ENCODE measurements around the gene CD36.

The CD36 gene

DNA sequence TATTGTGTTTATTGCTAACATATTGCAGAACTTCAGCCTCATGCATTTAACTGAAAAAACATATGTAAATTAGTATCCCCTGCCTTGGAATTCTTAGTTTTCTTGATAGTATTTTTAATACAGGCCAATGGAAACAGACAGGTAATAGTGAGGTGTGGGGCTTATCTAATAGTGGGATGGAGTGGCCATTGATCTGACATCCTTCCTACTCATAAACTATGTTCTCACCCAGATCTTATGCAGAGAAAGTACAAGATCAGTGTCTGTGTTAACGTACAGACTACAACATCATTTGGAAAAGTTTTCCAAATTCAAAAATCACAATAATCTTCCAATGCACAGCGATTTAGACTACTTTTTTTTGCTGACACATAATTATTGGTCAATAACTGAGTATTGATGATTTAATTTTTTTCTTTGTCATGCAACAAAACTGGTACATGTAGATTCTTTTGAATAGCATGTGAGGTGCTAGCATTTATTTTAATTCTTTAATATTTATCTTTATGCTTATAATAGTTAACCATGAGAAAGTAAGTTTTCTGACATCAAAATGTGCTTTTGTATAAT, 9.7 kb downstream of the CD36 start:
- Histone ChIP-seq H3K4me3 (ENCODE audit: insufficient read depth, low read depth, low read length, poor library complexity, severe bottlenecking) (no peak overlapping the region), H3K27ac (ENCODE audit: insufficient read depth, low read length, poor library complexity, severe bottlenecking) (no peak overlapping the region), H3K27me3 (replicated peaks; ENCODE audit: control insufficient read depth, insufficient read depth, low read length, poor library complexity, severe bottlenecking) (no peaks in the 10 kb centered on the region), H3K9me3 (ENCODE audit: control insufficient read depth, low read length) (no peaks in the 10 kb centered on the region), H3K36me3 (ENCODE audit: control insufficient read depth, insufficient read depth, low read length) (no peaks in the 10 kb centered on the region), H3K4me1 (ENCODE audit: control insufficient read depth, insufficient read depth, low read length, poor library complexity, severe bottlenecking) (no peaks in the 10 kb centered on the region)
- DNase-seq: no peak

DNA sequence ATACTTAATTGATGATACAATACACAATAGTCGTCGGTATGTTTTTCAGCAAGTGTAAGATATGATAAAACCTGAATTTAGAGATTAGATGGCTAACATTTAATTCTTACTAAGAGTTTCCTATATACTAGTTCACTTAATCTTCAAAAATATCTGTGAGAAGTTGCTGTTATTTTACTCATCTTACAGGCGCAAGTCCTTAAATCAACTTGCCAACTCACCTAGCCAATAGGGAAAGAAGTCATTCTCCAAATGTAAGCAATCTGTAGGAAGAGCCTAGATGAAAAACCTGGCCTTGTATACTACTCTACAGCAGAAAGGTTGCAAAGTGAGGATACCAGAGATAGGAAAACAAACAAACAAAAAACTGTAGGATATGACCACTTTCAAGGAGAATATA, 10.6 kb downstream of the CD36 start:
- H3K4me3 ChIP-seq (ENCODE audit: insufficient read depth, low read depth, low read length, poor library complexity, severe bottlenecking): no peak overlapping the region
- H3K27ac ChIP-seq (ENCODE audit: insufficient read depth, low read length, poor library complexity, severe bottlenecking): no peak overlapping the region
- no peaks in the 10 kb centered on the region for H3K36me3 ChIP-seq (ENCODE audit: control insufficient read depth, insufficient read depth, low read length)

GRCh38 chr7:80650030-80650429, 11.6 kb downstream of the CD36 start:
- no peak overlapping the region for H3K27ac ChIP-seq (ENCODE audit: insufficient read depth, low read length, poor library complexity, severe bottlenecking)
- no peaks in the 10 kb centered on the region for H3K36me3 ChIP-seq (ENCODE audit: control insufficient read depth, insufficient read depth, low read length)
- H3K9me3 ChIP-seq (ENCODE audit: control insufficient read depth, low read length): no peaks in the 10 kb centered on the region
- H3K4me1 ChIP-seq (ENCODE audit: control insufficient read depth, insufficient read depth, low read length, poor library complexity, severe bottlenecking): no peaks in the 10 kb centered on the region
- no peak overlapping the region for H3K4me3 ChIP-seq (ENCODE audit: insufficient read depth, low read depth, low read length, poor library complexity, severe bottlenecking)
- no peak for DNase-seq
- no peaks in the 10 kb centered on the region for H3K27me3 ChIP-seq (replicated peaks; ENCODE audit: control insufficient read depth, insufficient read depth, low read length, poor library complexity, severe bottlenecking)

More for the DNA sequence above, 10.6 kb downstream of the CD36 start:
- H3K4me1 ChIP-seq (ENCODE audit: control insufficient read depth, insufficient read depth, low read length, poor library complexity, severe bottlenecking): no peaks in the 10 kb centered on the region
- no peaks in the 10 kb centered on the region for H3K27me3 ChIP-seq (replicated peaks; ENCODE audit: control insufficient read depth, insufficient read depth, low read length, poor library complexity, severe bottlenecking)
- no peak for DNase-seq
- H3K9me3 ChIP-seq (ENCODE audit: control insufficient read depth, low read length): no peaks in the 10 kb centered on the region

DNA sequence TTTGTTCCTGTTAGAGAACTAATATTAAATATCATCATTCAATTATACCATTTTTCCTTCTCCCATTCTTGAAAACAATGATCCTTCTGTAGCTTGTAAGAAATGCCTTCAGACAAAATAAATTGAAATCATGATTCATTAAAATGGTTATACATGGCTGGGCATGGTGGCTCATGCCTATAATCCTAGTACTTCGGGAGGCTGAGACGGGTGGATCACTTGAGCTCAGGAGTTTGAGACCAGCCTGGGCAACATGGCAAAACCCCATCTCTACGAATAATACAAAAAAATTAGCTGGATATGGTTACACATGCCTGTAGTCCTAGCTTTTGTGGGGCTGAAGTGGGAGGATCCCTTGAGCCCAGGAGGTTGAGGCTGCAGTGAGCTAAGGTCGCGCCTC, 13.0 kb downstream of the CD36 start:
- H3K27me3 ChIP-seq (replicated peaks; ENCODE audit: control insufficient read depth, insufficient read depth, low read length, poor library complexity, severe bottlenecking): no peaks in the 10 kb centered on the region
- H3K4me3 ChIP-seq (ENCODE audit: insufficient read depth, low read depth, low read length, poor library complexity, severe bottlenecking): no peak overlapping the region
- DNase-seq: no peak
- H3K27ac ChIP-seq (ENCODE audit: insufficient read depth, low read length, poor library complexity, severe bottlenecking): no peak overlapping the region
- no peaks in the 10 kb centered on the region for H3K9me3 ChIP-seq (ENCODE audit: control insufficient read depth, low read length)
- no peaks in the 10 kb centered on the region for H3K36me3 ChIP-seq (ENCODE audit: control insufficient read depth, insufficient read depth, low read length)
- H3K4me1 ChIP-seq (ENCODE audit: control insufficient read depth, insufficient read depth, low read length, poor library complexity, severe bottlenecking): no peaks in the 10 kb centered on the region

- no peaks in the 10 kb centered on the region for H3K9me3 ChIP-seq (ENCODE audit: control insufficient read depth, low read length)
- no peaks in the 10 kb centered on the region for H3K36me3 ChIP-seq (ENCODE audit: control insufficient read depth, insufficient read depth, low read length)
- no peaks in the 10 kb centered on the region for H3K4me1 ChIP-seq (ENCODE audit: control insufficient read depth, insufficient read depth, low read length, poor library complexity, severe bottlenecking)
- DNase-seq: no peak
- H3K4me3 ChIP-seq (ENCODE audit: insufficient read depth, low read depth, low read length, poor library complexity, severe bottlenecking): no peak overlapping the region
- no peaks in the 10 kb centered on the region for H3K27me3 ChIP-seq (replicated peaks; ENCODE audit: control insufficient read depth, insufficient read depth, low read length, poor library complexity, severe bottlenecking)
- no peak overlapping the region for H3K27ac ChIP-seq (ENCODE audit: insufficient read depth, low read length, poor library complexity, severe bottlenecking)
Observed at GRCh38 chr7:80653244-80653643, 14.8 kb downstream of the CD36 start.

GRCh38 chr7:80654887-80655340, 16.5 kb downstream of the CD36 start:
- H3K4me3 ChIP-seq (ENCODE audit: insufficient read depth, low read depth, low read length, poor library complexity, severe bottlenecking): no peak overlapping the region
- no peak for DNase-seq
- no peak overlapping the region for H3K27ac ChIP-seq (ENCODE audit: insufficient read depth, low read length, poor library complexity, severe bottlenecking)
- H3K9me3 ChIP-seq (ENCODE audit: control insufficient read depth, low read length): no peaks in the 10 kb centered on the region
- H3K36me3 ChIP-seq (ENCODE audit: control insufficient read depth, insufficient read depth, low read length): no peaks in the 10 kb centered on the region
- no peaks in the 10 kb centered on the region for H3K27me3 ChIP-seq (replicated peaks; ENCODE audit: control insufficient read depth, insufficient read depth, low read length, poor library complexity, severe bottlenecking)
- no peaks in the 10 kb centered on the region for H3K4me1 ChIP-seq (ENCODE audit: control insufficient read depth, insufficient read depth, low read length, poor library complexity, severe bottlenecking)

DNA sequence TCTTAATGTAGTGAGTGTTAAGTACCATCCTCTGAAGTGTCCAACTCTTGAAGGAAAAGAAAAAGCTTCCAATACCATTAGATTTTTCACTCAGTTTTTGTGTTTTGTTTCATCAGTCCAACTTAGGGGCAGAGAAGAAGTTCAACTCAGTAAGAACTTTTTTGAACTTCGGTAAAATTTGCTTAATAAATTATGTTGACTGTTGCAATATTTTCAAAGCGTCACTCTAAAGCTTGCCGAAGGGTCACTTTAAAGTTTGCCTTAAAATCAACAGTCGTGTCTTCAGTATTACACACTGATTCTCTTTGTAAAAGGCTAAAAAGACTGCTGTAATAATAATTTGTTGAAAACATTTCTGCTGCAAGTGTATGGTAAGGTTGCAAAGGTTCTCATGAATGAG, 17.6 kb downstream of the CD36 start:
- DNase-seq: no peak

GRCh38 chr7:80659120-80660055, 20.9 kb downstream of the CD36 start:
- no peaks in the 10 kb centered on the region for H3K36me3 ChIP-seq (ENCODE audit: control insufficient read depth, insufficient read depth, low read length)

More for the DNA sequence above, 17.6 kb downstream of the CD36 start:
- no peak overlapping the region for H3K27ac ChIP-seq (ENCODE audit: insufficient read depth, low read length, poor library complexity, severe bottlenecking)
- H3K4me1 ChIP-seq (ENCODE audit: control insufficient read depth, insufficient read depth, low read length, poor library complexity, severe bottlenecking): no peaks in the 10 kb centered on the region
- no peaks in the 10 kb centered on the region for H3K36me3 ChIP-seq (ENCODE audit: control insufficient read depth, insufficient read depth, low read length)
- no peaks in the 10 kb centered on the region for H3K9me3 ChIP-seq (ENCODE audit: control insufficient read depth, low read length)
- no peaks in the 10 kb centered on the region for H3K27me3 ChIP-seq (replicated peaks; ENCODE audit: control insufficient read depth, insufficient read depth, low read length, poor library complexity, severe bottlenecking)
- no peak overlapping the region for H3K4me3 ChIP-seq (ENCODE audit: insufficient read depth, low read depth, low read length, poor library complexity, severe bottlenecking)

GRCh38 chr7:80660939-80661338, 22.5 kb downstream of the CD36 start:
- Histone ChIP-seq H3K27ac (ENCODE audit: insufficient read depth, low read length, poor library complexity, severe bottlenecking) (no peak overlapping the region), H3K4me3 (ENCODE audit: insufficient read depth, low read depth, low read length, poor library complexity, severe bottlenecking) (no peak overlapping the region), H3K36me3 (ENCODE audit: control insufficient read depth, insufficient read depth, low read length) (no peaks in the 10 kb centered on the region), H3K27me3 (replicated peaks; ENCODE audit: control insufficient read depth, insufficient read depth, low read length, poor library complexity, severe bottlenecking) (no peaks in the 10 kb centered on the region), H3K4me1 (ENCODE audit: control insufficient read depth, insufficient read depth, low read length, poor library complexity, severe bottlenecking) (no peaks in the 10 kb centered on the region), H3K9me3 (ENCODE audit: control insufficient read depth, low read length) (no peaks in the 10 kb centered on the region)
- no peak for DNase-seq

More at GRCh38 chr7:80659120-80660055, 20.9 kb downstream of the CD36 start:
- Histone ChIP-seq H3K4me1 (ENCODE audit: control insufficient read depth, insufficient read depth, low read length, poor library complexity, severe bottlenecking) (no peaks in the 10 kb centered on the region), H3K27me3 (replicated peaks; ENCODE audit: control insufficient read depth, insufficient read depth, low read length, poor library complexity, severe bottlenecking) (no peaks in the 10 kb centered on the region), H3K27ac (ENCODE audit: insufficient read depth, low read length, poor library complexity, severe bottlenecking) (no peak overlapping the region), H3K4me3 (ENCODE audit: insufficient read depth, low read depth, low read length, poor library complexity, severe bottlenecking) (no peak overlapping the region), H3K9me3 (ENCODE audit: control insufficient read depth, low read length) (no peaks in the 10 kb centered on the region)
- no peak for DNase-seq

DNA sequence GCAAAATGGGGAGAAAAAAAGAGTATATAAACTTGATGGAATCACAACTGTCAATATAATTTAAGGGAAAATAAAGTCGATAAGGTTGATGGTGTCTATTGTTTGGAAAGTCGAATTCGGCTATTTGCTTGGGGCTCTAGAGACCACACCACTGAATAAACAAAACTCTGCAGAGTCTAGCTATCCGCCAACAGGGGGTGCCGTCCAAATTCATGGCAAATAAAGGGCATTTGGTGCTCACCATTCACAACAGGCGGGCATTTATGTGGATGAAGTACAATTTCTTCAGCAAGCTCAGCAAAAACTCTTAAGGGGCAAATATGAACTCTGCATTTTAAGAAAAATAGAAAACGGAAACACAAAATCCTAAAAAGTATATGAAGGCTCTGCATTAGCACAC, 23.3 kb downstream of the CD36 start:
- Histone ChIP-seq H3K27me3 (replicated peaks; ENCODE audit: control insufficient read depth, insufficient read depth, low read length, poor library complexity, severe bottlenecking) (no peaks in the 10 kb centered on the region), H3K9me3 (ENCODE audit: control insufficient read depth, low read length) (no peaks in the 10 kb centered on the region), H3K36me3 (ENCODE audit: control insufficient read depth, insufficient read depth, low read length) (no peaks in the 10 kb centered on the region), H3K4me3 (ENCODE audit: insufficient read depth, low read depth, low read length, poor library complexity, severe bottlenecking) (no peak overlapping the region), H3K4me1 (ENCODE audit: control insufficient read depth, insufficient read depth, low read length, poor library complexity, severe bottlenecking) (no peaks in the 10 kb centered on the region), H3K27ac (ENCODE audit: insufficient read depth, low read length, poor library complexity, severe bottlenecking) (no peak overlapping the region)
- no peak for DNase-seq

Data from effector memory CD4-positive, alpha-beta T cell (primary cell).